HepG2 (cell line): ENCODE measurements around the gene GAL3ST3. TPM values are rescaled to one million over a fixed set of nuclear protein-coding genes. Genes with fewer than 3 reads are reported as not detected.
A peak's percentile ranks its signal among the peaks of the same experiment; 100 is the strongest.

ENCODE experiments used
- ARID5B ChIP-seq: IDR thresholded peaks from 2 replicates; pipeline ENCODE4 v1.4.0; 2020; ENCODE audit warnings: mild to moderate bottlenecking, missing genetic modification reagents
- BCL6 ChIP-seq: IDR thresholded peaks from 2 replicates; pipeline ENCODE4 v1.6.1; 2016; ENCODE audit warnings: missing genetic modification reagents, missing compliant biosample characterization
- CSRNP1 ChIP-seq: sonication (generic); formaldehyde crosslinking; IDR thresholded peaks from 2 replicates; pipeline ENCODE4 v1.8.1; 2023; ENCODE audit warnings: mild to moderate bottlenecking, missing genetic modification reagents
- HOXA3 ChIP-seq: sonication (generic); formaldehyde crosslinking; IDR thresholded peaks from 2 replicates; pipeline ENCODE4 v1.5.0; 2020; ENCODE audit warnings: missing genetic modification reagents
- KDM1A ChIP-seq: IDR thresholded peaks from 2 replicates; pipeline ENCODE4 v1.6.1; 2016; ENCODE audit warnings: missing compliant biosample characterization
- KLF11 ChIP-seq: IDR thresholded peaks from 2 replicates; pipeline ENCODE4 v1.6.1; 2016; ENCODE audit warnings: missing compliant biosample characterization
- MTA3 ChIP-seq: sonication (generic); formaldehyde crosslinking; IDR thresholded peaks from 2 replicates; pipeline ENCODE4 v1.4.0; 2020; ENCODE audit warnings: missing genetic modification reagents
- PAXIP1 ChIP-seq: sonication (generic); formaldehyde crosslinking; conservative IDR thresholded peaks from 2 replicates; pipeline ENCODE4 v1.4.0; 2020; ENCODE audit warnings: mild to moderate bottlenecking, missing genetic modification reagents, moderate library complexity
- PBX2 ChIP-seq: IDR thresholded peaks from 2 replicates; pipeline ENCODE4 v1.6.1; 2016; ENCODE audit warnings: control low read depth
- SP1 ChIP-seq, 2 experiments: fragments of 450-650 bp in 1 of 2; sonication (generic) in 1 of 2; formaldehyde crosslinking in 1 of 2; IDR thresholded peaks; 2 replicates each; pipeline versions ENCODE4 v1.4.0 to v1.6.1; 2016 to 2020; ENCODE audit warnings: missing genetic modification reagents in 1 of 2
- TFE3 ChIP-seq: IDR thresholded peaks from 2 replicates; pipeline ENCODE4 v1.6.1; 2016
- XRCC5 ChIP-seq: fragments of 200-400 bp; formaldehyde crosslinking; optimal IDR thresholded peaks from 2 replicates; pipeline ENCODE3; 2017; ENCODE audit warnings: mild to moderate bottlenecking, low read length
- ZEB1 ChIP-seq: IDR thresholded peaks from 2 replicates; pipeline ENCODE4 v1.6.1; 2012; ENCODE audit warnings: mild to moderate bottlenecking, low read depth, inconsistent platforms; ENCODE audit not compliant: insufficient replicate concordance
- ZFP36L1 ChIP-seq: sonication (generic); formaldehyde crosslinking; IDR thresholded peaks from 2 replicates; pipeline ENCODE4 v1.8.0; 2022; ENCODE audit warnings: mild to moderate bottlenecking, missing genetic modification reagents, moderate library complexity
- ZNF121 ChIP-seq: sonication (generic); formaldehyde crosslinking; IDR thresholded peaks from 2 replicates; pipeline ENCODE4 v1.5.0; 2020; ENCODE audit warnings: mild to moderate bottlenecking, missing genetic modification reagents
- ZNF792 ChIP-seq: IDR thresholded peaks from 2 replicates; pipeline ENCODE4 v1.6.1; 2016
- ZNF878 ChIP-seq: sonication (generic); formaldehyde crosslinking; IDR thresholded peaks from 2 replicates; pipeline ENCODE4 v1.8.1; 2023; ENCODE audit warnings: mild to moderate bottlenecking, missing genetic modification reagents, moderate library complexity
- polyA plus RNA-seq, 8 experiments: library from polyadenylated mRNA; depleted of rRNA in 3 of 8; stranded (reverse) in 7 of 8; unstranded in 1 of 8; fragments of >200 nt; fragmentation: Illumina TruSeq in 4 of 8; extraction: Trizol in 4 of 8; gene quantifications; 2 replicates each; pipeline versions ENCODE4 v1.2.1 to v1.2.3, GENCODE V29; 2011 to 2016; ENCODE audit warnings: low read depth in 4 of 8, missing spikeins in 1 of 8, mixed read lengths in 1 of 8; ENCODE audit not compliant: insufficient read depth in 1 of 8
- total RNA-seq, 5 experiments: library from RNA; depleted of rRNA; stranded (reverse); fragments of >200 nt; fragmentation: Illumina TruSeq; extraction: Trizol; gene quantifications; 2 replicates each; pipeline ENCODE4 v1.2.3, GENCODE V29; 2016; ENCODE audit warnings: low read depth in 1 of 5

The GAL3ST3 gene
- total and polyA plus RNA-seq, 2 of the 13 experiments (the other 11 are each of a cell fraction or from before 2014, with no cell fraction given) = not detected

GRCh38 chr11:66051766-66052663 is 3.1 kb upstream of the GAL3ST3 start, which contains the start of gene SF3B2 (continued):
- TF ChIP-seq PAXIP1 (CRISPR knock-in tag) = peak; percentile 72
- TF ChIP-seq PBX2 (CRISPR knock-in tag) = no peak
- 0 out of 2 replicates have a peak, but pooled peaks have one; percentile 46 for TF ChIP-seq ZNF878 (CRISPR knock-in tag)
- 0 out of 2 replicates have a peak, but pooled peaks have one; percentile 22 for TF ChIP-seq KDM1A
- peak; percentile 95 for TF ChIP-seq HOXA3
- TF ChIP-seq CSRNP1 = peak; percentile 90
- TF ChIP-seq ARID5B (CRISPR knock-in tag) = peak; percentile 68
- TF ChIP-seq SP1 (IDR thresholded peaks at IDR 0.05) = no peak
- peak; percentile 68; the same call in 1 of the 2 replicates for TF ChIP-seq SP1 (CRISPR knock-in tag; IDR thresholded peaks at IDR 0.05)
- peak; percentile 76 for TF ChIP-seq ZNF121 (CRISPR knock-in tag)
- 0 out of 2 replicates have a peak, but pooled peaks have one; percentile 29 for TF ChIP-seq MTA3
- TF ChIP-seq TFE3 = 0 out of 2 replicates have a peak, but pooled peaks have one; percentile 33
- TF ChIP-seq KLF11 = peak; percentile 83; the same call in 1 of the 2 replicates
- TF ChIP-seq ZFP36L1 (CRISPR knock-in tag) = 0 out of 2 replicates have a peak, but pooled peaks have one; percentile 29
- TF ChIP-seq XRCC5 = peak; percentile 68
- TF ChIP-seq ZEB1 = peak; percentile 76
- peak; percentile 37; the same call in 1 of the 2 replicates for TF ChIP-seq BCL6 (CRISPR knock-in tag)
- peak; percentile 42; the same call in 1 of the 2 replicates for TF ChIP-seq ZNF792 (CRISPR knock-in tag)
